CD8-positive, alpha-beta memory T cell (primary cell): ENCODE results near the gene CDC6. TPM values are rescaled to one million over a fixed set of nuclear protein-coding genes. Genes with fewer than 3 reads are reported as not detected.

Experiments used
- CTCF ChIA-PET: fragments of 350-600 bp; sonication (Branson Sonifier 250); formaldehyde crosslinking; loops from one replicate; lab custom pipeline; 2021; ENCODE audit warnings: antibody characterized with exemption; lab: Charles Lee
- POLR2A ChIA-PET: fragments of 350-600 bp; sonication (Branson Sonifier 250); formaldehyde crosslinking; loops from one replicate; lab custom pipeline; 2021; ENCODE audit warnings: antibody characterized with exemption; lab: Charles Lee
- DNase-seq, 5 donors: peaks; one replicate each; pipeline versions ENCODE4 v3.0.0 to v3.0.0-alpha.2; 2020 to 2022; ENCODE audit warnings: mixed read lengths in 1 of 5
- H3K27ac ChIP-seq: one replicate; pipeline ENCODE4 v1.7.0; 2013; ENCODE audit warnings: low read depth, mild to moderate bottlenecking, low read length, moderate library complexity
- H3K27me3 ChIP-seq: 2 replicates; pipeline ENCODE4 v1.7.0; 2013; ENCODE audit warnings: low read length, mild to moderate bottlenecking; ENCODE audit not compliant: insufficient read depth, poor library complexity, severe bottlenecking
- H3K36me3 ChIP-seq: 2 replicates; pipeline ENCODE4 v1.7.0; 2013; ENCODE audit warnings: mild to moderate bottlenecking, low read length, moderate library complexity; ENCODE audit not compliant: insufficient read depth
- H3K4me1 ChIP-seq: 2 replicates; pipeline ENCODE4 v1.7.0; 2013; ENCODE audit warnings: mild to moderate bottlenecking, low read length, moderate library complexity; ENCODE audit not compliant: insufficient read depth
- H3K4me3 ChIP-seq: 2 replicates; pipeline ENCODE4 v1.7.0; 2013; ENCODE audit warnings: mild to moderate bottlenecking, low read length
- H3K9me3 ChIP-seq: 2 replicates; pipeline ENCODE4 v1.7.0; 2013; ENCODE audit warnings: mild to moderate bottlenecking, low read length
- H3K27ac Mint-ChIP-seq, 8 donors: one replicate each; pipeline ENCODE4 v1.8.0; 2020 to 2021; ENCODE audit warnings: mixed read lengths in 8 of 8, mild to moderate bottlenecking in 6 of 8, inconsistent platforms in 3 of 8, moderate library complexity in 3 of 8
- H3K27me3 Mint-ChIP-seq, 2 donors: one replicate each; pipeline ENCODE4 v1.8.0; 2020 to 2021; ENCODE audit warnings: mixed read lengths in 2 of 2, mild to moderate bottlenecking in 1 of 2, moderate library complexity in 1 of 2
- H3K36me3 Mint-ChIP-seq, 3 donors: one replicate each; pipeline ENCODE4 v1.8.0; 2020 to 2021; ENCODE audit warnings: mixed read lengths in 3 of 3, inconsistent platforms in 1 of 3, mild to moderate bottlenecking in 1 of 3
- H3K4me1 Mint-ChIP-seq, 3 donors: one replicate each; pipeline ENCODE4 v1.8.0; 2020 to 2021; ENCODE audit warnings: mixed read lengths in 3 of 3, inconsistent platforms in 1 of 3, mild to moderate bottlenecking in 1 of 3
- H3K4me3 Mint-ChIP-seq, 7 donors: one replicate each; pipeline ENCODE4 v1.8.0; 2020 to 2021; ENCODE audit warnings: mixed read lengths in 7 of 7, mild to moderate bottlenecking in 6 of 7, moderate library complexity in 4 of 7, inconsistent platforms in 2 of 7
- H3K9me3 Mint-ChIP-seq, 5 donors: one replicate each; pipeline ENCODE4 v1.8.0; 2020 to 2022; ENCODE audit warnings: mixed read lengths in 5 of 5, mild to moderate bottlenecking in 3 of 5, moderate library complexity in 2 of 5, inconsistent platforms in 1 of 5
- polyA plus RNA-seq: library from polyadenylated mRNA; unstranded; fragments of 300-500 nt; fragmentation: Illumina TruSeq; gene quantifications from one replicate; pipeline ENCODE4 v1.2.3, GENCODE V29; 2021
- total RNA-seq, 2 experiments: library from RNA; stranded (reverse); gene quantifications; one replicate each; pipeline ENCODE4 v1.2.3, GENCODE V29; 2021

The CDC6 gene
- total and polyA plus RNA-seq, 3 experiments from 2014 or later, result 0.49 to 110 (median 107) TPM

- Mint-ChIP-seq H3K27me3 (peaks cover 0 to 8% of the 10 kb centered on the region in 2 donors), H3K9me3 (peaks cover 0 to 8% (median 2%) of the 10 kb centered on the region in 5 donors), H3K36me3 (peaks cover 0 to 31% (median 5%) of the 10 kb centered on the region in 3 donors), H3K4me3 (peak overlapping the region; percentile 66 to 94 (median 85)), H3K27ac (peak overlapping the region; percentile 98 to 100 (median 100)), H3K4me1 (peaks cover 84 to 95% (median 91%) of the 10 kb centered on the region in 3 donors)
- peak overlapping the region; percentile 93 for H3K27ac ChIP-seq
- no peaks in the 10 kb centered on the region for H3K27me3 ChIP-seq
- ChIA-PET POLR2A (interaction anchor here (2.4 kb wide), 1 partner anchor 10 kb away, joined by 6 read pairs; no protein-coding TSS in a partner anchor), CTCF (interaction anchor here (1.0 to 7.3 kb wide), 6 partner anchors 8 to 31 kb away, joined by 3 to 46 read pairs (median 22); no protein-coding TSS in a partner anchor)
- no peak for DNase-seq
- H3K36me3 ChIP-seq, result peaks cover 13% of the 10 kb centered on the region
- peaks cover 93% of the 10 kb centered on the region for H3K4me1 ChIP-seq
- H3K9me3 ChIP-seq, result no peaks in the 10 kb centered on the region
- peak overlapping the region; percentile 67 for H3K4me3 ChIP-seq
These were observed 39.1 kb downstream of the CDC6 start for GRCh38 chr17:40326832-40327199.

GRCh38 chr17:40327244-40327729 lies 39.6 kb downstream of the CDC6 start:
- no peaks in the 10 kb centered on the region for H3K27me3 ChIP-seq
- H3K4me1 ChIP-seq, result peaks cover 93% of the 10 kb centered on the region
- H3K27ac ChIP-seq, result peak overlapping the region; percentile 93
- H3K27ac Mint-ChIP-seq, result peak overlapping the region; percentile 98 to 100 (median 100)
- H3K9me3 ChIP-seq, result no peaks in the 10 kb centered on the region
- peak overlapping the region; percentile 67 for H3K4me3 ChIP-seq
- peaks cover 0 to 29% (median 5%) of the 10 kb centered on the region in 3 donors for H3K36me3 Mint-ChIP-seq
- H3K27me3 Mint-ChIP-seq, result peaks cover 0 to 8% of the 10 kb centered on the region in 2 donors
- peaks cover 0 to 8% (median 2%) of the 10 kb centered on the region in 5 donors for H3K9me3 Mint-ChIP-seq
- peaks cover 79 to 92% (median 88%) of the 10 kb centered on the region in 3 donors for H3K4me1 Mint-ChIP-seq
- ChIA-PET CTCF (interaction anchor here (1.3 to 7.3 kb wide), 4 partner anchors 9 to 27 kb away, joined by 5 to 46 read pairs (median 37); no protein-coding TSS in a partner anchor), POLR2A (interaction anchor here (1.3 to 2.4 kb wide), 2 partner anchors 8 to 9 kb away, joined by 4 to 6 read pairs; no protein-coding TSS in a partner anchor)
- peaks cover 13% of the 10 kb centered on the region for H3K36me3 ChIP-seq
- no peak for DNase-seq
- H3K4me3 Mint-ChIP-seq, result peak overlapping the region; percentile 75 to 90 (median 85)

GRCh38 chr17:40327735-40328385 lies 40.2 kb downstream of the CDC6 start:
- Histone ChIP-seq H3K27ac (no peak overlapping the region), H3K4me3 (no peak overlapping the region), H3K4me1 (peaks cover 94% of the 10 kb centered on the region), H3K27me3 (no peaks in the 10 kb centered on the region), H3K36me3 (peaks cover 13% of the 10 kb centered on the region), H3K9me3 (no peaks in the 10 kb centered on the region)
- ChIA-PET POLR2A (interaction anchor here (1.3 kb wide), 1 partner anchor 9 kb away, joined by 4 read pairs; no protein-coding TSS in a partner anchor), CTCF (interaction anchor here (1.3 to 7.3 kb wide), 5 partner anchors 9 to 28 kb away, joined by 3 to 46 read pairs (median 33); no protein-coding TSS in a partner anchor)
- peaks cover 3 to 31% (median 9%) of the 10 kb centered on the region in 3 donors for H3K36me3 Mint-ChIP-seq
- H3K27me3 Mint-ChIP-seq, result peaks cover 0 to 6% of the 10 kb centered on the region in 2 donors
- H3K27ac Mint-ChIP-seq, result peak overlapping the region; percentile 98 to 100 (median 100)
- H3K4me1 Mint-ChIP-seq, result peaks cover 78 to 92% (median 87%) of the 10 kb centered on the region in 3 donors
- H3K9me3 Mint-ChIP-seq, result peaks cover 0 to 2% (median 1%) of the 10 kb centered on the region in 5 donors
- peak overlapping the region; percentile 44 to 90 (median 85) for H3K4me3 Mint-ChIP-seq
- no peak for DNase-seq

GRCh38 chr17:40328386-40328766 lies 40.7 kb downstream of the CDC6 start:
- DNase-seq, result no peak
- Mint-ChIP-seq H3K4me1 (peaks cover 74 to 92% (median 87%) of the 10 kb centered on the region in 3 donors), H3K27me3 (peaks cover 0 to 1% of the 10 kb centered on the region in 2 donors), H3K9me3 (no peaks in the 10 kb centered on the region), H3K27ac (peak overlapping the region; percentile 74 to 100 (median 96)), H3K4me3 (peak overlapping the region; percentile 17 to 61 (median 53)), H3K36me3 (peaks cover 3 to 34% (median 9%) of the 10 kb centered on the region in 3 donors)
- peaks cover 92% of the 10 kb centered on the region for H3K4me1 ChIP-seq
- no peaks in the 10 kb centered on the region for H3K27me3 ChIP-seq
- H3K27ac ChIP-seq, result no peak overlapping the region
- no peaks in the 10 kb centered on the region for H3K9me3 ChIP-seq
- POLR2A ChIA-PET, result interaction anchor here (1.3 kb wide), 1 partner anchor 10 kb away, joined by 4 read pairs; no protein-coding TSS in a partner anchor
- no peak overlapping the region for H3K4me3 ChIP-seq
- H3K36me3 ChIP-seq, result peaks cover 13% of the 10 kb centered on the region
- CTCF ChIA-PET, result interaction anchor here (1.2 to 7.3 kb wide), 5 partner anchors 10 to 26 kb away, joined by 3 to 46 read pairs (median 33); no protein-coding TSS in a partner anchor

- peak overlapping the region; percentile 31 for H3K4me3 ChIP-seq
- Mint-ChIP-seq H3K27ac (peak overlapping the region; percentile 52 to 98 (median 83)), H3K4me1 (peaks cover 80 to 94% (median 89%) of the 10 kb centered on the region in 3 donors), H3K4me3 (peak overlapping the region; percentile 22 to 89 (median 58)), H3K9me3 (no peaks in the 10 kb centered on the region), H3K27me3 (peaks cover 0 to 3% of the 10 kb centered on the region in 2 donors), H3K36me3 (peaks cover 3 to 36% (median 9%) of the 10 kb centered on the region in 3 donors)
- CTCF ChIA-PET, result interaction anchor here (0.6 to 7.3 kb wide), 9 partner anchors 8 to 28 kb away, joined by 3 to 41 read pairs (median 4); no protein-coding TSS in a partner anchor
- H3K27ac ChIP-seq, result peak overlapping the region; percentile 32
- peaks cover 13% of the 10 kb centered on the region for H3K36me3 ChIP-seq
- no peaks in the 10 kb centered on the region for H3K9me3 ChIP-seq
- POLR2A ChIA-PET, result interaction anchor here (0.6 kb wide), 1 partner anchor 32 kb away, joined by 3 read pairs; no protein-coding TSS in a partner anchor
- H3K4me1 ChIP-seq, result peaks cover 94% of the 10 kb centered on the region
- peak in 1 of 5 donors; percentile 44 for DNase-seq
- H3K27me3 ChIP-seq, result no peaks in the 10 kb centered on the region
These were observed 42.4 kb downstream of the CDC6 start for GRCh38 chr17:40329839-40330794.

- peaks cover 87% of the 10 kb centered on the region for H3K4me1 ChIP-seq
- Mint-ChIP-seq H3K4me1 (peaks cover 73 to 91% (median 83%) of the 10 kb centered on the region in 3 donors), H3K27me3 (peaks cover 0 to 3% of the 10 kb centered on the region in 2 donors), H3K27ac (peak overlapping the region; percentile 17 to 98 (median 80)), H3K4me3 (peak overlapping the region in 5 of 7 donors; percentile 26 to 58 (median 42)), H3K9me3 (no peaks in the 10 kb centered on the region), H3K36me3 (peaks cover 3 to 36% (median 9%) of the 10 kb centered on the region in 3 donors)
- peaks cover 13% of the 10 kb centered on the region for H3K36me3 ChIP-seq
- peak overlapping the region; percentile 32 for H3K27ac ChIP-seq
- H3K9me3 ChIP-seq, result no peaks in the 10 kb centered on the region
- CTCF ChIA-PET, result interaction anchor here (0.6 to 6.8 kb wide), 7 partner anchors 8 to 27 kb away, joined by 3 to 33 read pairs (median 4); no protein-coding TSS in a partner anchor
- POLR2A ChIA-PET, result no interaction called here
- no peaks in the 10 kb centered on the region for H3K27me3 ChIP-seq
- H3K4me3 ChIP-seq, result no peak overlapping the region
- DNase-seq, result no peak
These were observed 43.3 kb downstream of the CDC6 start for GRCh38 chr17:40330850-40331470.
